ENCODE results near the gene SULF2.

The SULF2 gene

DNA sequence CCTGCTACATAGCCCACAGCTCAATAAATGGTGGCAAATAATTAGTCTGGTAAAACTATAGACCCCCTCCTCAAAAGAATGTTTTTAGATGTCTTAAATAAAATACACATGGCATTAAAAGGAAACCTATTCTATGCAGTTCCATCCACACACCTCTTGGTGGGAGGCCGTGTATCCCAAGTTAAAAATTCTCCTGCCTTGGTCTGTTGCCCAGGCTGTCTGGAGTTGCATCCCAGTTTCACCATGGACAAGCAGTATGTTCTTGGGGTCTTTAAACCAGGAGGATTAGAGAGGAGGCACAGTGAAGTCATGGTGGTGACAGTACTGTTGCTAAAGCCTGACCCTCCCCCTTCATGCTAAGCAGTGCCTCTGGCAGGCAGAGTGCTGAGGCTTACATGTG lies 95.5 kb downstream of the SULF2 start:
- DNase-seq (ENCODE audit: low read depth) = no peak
- TF ChIP-seq, protein P1, sequence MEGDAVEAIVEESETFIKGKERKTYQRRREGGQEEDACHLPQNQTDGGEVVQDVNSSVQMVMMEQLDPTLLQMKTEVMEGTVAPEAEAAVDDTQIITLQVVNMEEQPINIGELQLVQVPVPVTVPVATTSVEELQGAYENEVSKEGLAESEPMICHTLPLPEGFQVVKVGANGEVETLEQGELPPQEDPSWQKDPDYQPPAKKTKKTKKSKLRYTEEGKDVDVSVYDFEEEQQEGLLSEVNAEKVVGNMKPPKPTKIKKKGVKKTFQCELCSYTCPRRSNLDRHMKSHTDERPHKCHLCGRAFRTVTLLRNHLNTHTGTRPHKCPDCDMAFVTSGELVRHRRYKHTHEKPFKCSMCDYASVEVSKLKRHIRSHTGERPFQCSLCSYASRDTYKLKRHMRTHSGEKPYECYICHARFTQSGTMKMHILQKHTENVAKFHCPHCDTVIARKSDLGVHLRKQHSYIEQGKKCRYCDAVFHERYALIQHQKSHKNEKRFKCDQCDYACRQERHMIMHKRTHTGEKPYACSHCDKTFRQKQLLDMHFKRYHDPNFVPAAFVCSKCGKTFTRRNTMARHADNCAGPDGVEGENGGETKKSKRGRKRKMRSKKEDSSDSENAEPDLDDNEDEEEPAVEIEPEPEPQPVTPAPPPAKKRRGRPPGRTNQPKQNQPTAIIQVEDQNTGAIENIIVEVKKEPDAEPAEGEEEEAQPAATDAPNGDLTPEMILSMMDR (conservative IDR thresholded peaks at IDR 0.05; ENCODE audit: low read depth, low read length) = no peak
- H3K4me3 ChIP-seq (ENCODE audit: low read depth, low read length) = no peak overlapping the region

DNA sequence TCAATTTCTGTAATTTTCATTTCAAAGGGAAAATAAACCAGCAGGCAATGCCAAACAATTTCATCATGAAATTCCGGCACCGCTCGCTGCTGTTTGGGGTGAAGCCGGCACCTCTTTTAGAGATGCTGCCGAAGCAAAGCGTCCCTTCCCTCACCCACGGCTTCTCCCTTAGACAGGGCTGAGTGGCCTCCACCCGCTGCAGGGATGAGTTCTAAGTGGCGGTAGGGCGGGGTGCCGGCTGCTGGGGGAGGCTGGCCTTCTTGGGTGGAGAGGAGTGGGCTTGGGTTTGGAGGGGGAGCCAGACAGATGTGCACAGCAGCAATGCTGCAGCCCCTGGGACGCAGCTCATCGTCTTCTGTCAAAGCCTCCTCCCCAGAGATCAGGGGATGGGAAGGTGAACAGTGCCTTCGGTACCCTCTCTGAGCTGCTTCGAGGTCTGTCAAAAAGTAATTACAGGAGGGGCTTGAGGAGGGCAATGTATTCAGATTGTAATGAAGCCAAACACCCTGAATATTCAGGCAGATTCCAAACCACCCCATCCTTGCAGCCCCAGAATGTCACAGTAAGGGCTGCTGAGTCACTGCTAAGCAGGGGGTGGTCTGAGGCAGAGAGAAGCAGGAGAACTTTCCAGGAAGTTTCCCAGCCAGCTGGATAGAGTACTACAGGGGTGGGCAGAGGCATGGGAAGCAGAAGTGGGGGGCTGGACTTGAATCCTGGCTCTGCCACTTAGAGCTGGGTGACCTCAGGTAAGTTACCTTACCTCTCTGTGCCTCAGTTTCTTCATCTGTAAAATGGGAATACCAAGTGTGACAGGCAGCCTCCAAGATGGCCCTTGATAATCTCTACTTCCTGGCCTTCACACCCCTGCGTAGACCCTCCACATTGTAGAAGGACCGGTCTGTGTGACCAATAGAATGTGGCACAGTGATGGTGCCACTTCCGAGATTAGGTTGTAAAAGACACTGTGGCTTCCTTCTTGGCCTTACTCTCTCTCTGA lies 96.6 kb downstream of the SULF2 start:
- no peak overlapping the region for H3K4me3 ChIP-seq (ENCODE audit: low read depth, low read length)
- DNase-seq (ENCODE audit: low read depth) = peak; percentile 58
- TF ChIP-seq, protein P1 (conservative IDR thresholded peaks at IDR 0.05; ENCODE audit: low read depth, low read length) = no peak

DNA sequence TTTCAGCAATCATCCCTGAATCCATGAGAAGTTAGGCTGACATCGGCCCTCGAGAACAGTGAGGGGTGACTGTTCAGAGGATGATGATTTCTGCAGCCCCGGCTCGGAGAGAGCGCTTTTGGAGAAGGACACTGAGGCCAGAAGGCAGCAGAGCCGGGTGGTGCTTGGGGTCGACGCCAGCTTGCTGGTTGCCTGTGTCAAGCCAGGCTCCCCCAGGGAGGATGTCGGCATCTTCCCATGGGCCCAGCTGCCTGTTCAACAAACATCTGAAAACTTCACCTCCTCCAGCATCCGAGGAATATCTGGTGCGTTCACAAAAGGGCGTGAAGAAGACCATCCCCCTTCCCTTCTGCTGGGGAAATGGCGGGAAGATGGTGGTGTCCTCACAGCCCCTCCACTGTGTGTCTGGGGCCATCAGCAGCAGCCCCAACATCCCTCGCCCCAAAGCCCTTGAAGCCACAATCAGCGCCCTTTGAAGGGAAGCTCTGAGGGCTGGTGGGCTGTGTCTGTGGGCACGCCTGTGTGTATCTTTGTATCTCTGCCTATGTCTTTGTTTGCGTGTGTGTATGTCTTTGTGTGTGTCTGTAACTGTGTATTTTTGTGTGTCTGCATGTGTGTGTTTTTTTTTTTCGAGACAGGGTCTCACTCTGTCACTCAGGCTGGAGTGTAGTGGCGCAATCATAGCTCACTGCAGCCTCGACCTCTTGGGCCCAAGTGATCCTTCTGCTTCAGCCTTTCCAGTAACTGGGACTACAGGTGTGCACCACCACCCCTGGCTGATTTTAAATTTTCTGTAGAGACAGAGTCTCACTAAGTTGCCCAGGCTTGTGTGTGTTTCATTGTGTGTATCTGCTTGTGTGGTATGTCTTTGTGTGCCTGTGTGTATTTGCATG lies 97.9 kb downstream of the SULF2 start:
- TF ChIP-seq, protein P1 (conservative IDR thresholded peaks at IDR 0.05; ENCODE audit: low read depth, low read length) = no peak
- DNase-seq (ENCODE audit: low read depth) = no peak
- no peak overlapping the region for H3K4me3 ChIP-seq (ENCODE audit: low read depth, low read length)

DNA sequence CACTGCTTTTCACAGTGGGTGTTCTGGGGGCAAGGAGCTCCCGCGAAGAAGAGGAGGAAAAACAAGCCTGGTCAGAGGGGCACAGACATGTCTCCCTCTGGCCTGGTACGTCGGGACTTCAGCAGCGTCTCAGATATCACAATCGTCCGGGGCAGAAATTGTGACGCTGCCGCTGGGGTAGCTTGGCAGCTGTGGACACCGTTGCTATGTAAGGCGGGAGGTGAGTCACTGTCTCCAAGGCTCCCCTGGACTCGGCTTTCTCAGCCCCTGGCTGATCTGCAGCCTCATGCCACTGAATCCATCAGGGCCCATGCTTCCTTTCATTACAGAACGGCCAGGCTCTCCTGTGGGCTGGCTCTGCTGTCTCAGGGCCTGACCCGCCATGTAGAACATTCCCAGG lies 98.7 kb downstream of the SULF2 start:
- DNase-seq (ENCODE audit: low read depth) = peak; percentile 90
- H3K4me3 ChIP-seq (ENCODE audit: low read depth, low read length) = no peak overlapping the region
- TF ChIP-seq, protein P1 (conservative IDR thresholded peaks at IDR 0.05; ENCODE audit: low read depth, low read length) = no peak

DNA sequence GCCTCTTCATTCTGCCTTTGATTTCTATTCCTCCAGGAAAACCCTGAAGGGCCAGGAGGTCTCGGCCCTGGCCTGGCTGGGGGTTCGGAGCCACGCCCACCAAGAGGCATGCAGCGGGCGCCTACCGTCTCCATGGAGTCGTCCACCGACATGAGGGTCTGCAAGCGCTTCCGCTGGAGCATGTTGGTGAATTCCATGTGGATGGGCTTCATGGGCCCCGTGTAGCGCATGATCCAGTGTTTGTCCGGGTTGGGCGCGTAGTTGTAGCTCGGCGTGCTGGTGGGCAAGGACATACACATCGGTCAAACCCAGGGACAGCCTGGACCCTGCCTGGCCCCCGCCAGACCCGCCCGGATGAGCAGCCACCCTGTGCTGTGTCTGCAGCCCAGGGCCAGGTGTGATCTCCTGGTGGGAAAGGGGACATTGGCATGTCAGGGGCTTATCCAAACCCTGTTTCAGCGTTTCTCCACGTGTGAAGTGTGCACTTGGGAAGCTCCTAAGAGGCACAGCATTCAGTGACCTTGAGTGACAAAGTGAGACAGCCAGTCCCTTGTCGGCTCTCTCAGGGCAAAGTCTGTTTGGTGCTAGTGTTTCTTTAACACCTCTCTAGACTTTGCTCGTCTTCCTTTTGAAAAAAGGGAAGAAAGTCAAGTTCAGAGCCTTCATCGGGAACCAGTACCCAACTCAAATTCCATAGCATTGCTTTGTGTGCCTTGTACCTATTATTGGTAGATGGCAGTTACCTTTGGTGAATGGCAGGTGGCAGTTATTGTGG lies 100.8 kb downstream of the SULF2 start:
- no peak overlapping the region for H3K4me3 ChIP-seq (ENCODE audit: low read depth, low read length)
- TF ChIP-seq, protein P1 (conservative IDR thresholded peaks at IDR 0.05; ENCODE audit: low read depth, low read length) = no peak
- DNase-seq (ENCODE audit: low read depth) = no peak

DNA sequence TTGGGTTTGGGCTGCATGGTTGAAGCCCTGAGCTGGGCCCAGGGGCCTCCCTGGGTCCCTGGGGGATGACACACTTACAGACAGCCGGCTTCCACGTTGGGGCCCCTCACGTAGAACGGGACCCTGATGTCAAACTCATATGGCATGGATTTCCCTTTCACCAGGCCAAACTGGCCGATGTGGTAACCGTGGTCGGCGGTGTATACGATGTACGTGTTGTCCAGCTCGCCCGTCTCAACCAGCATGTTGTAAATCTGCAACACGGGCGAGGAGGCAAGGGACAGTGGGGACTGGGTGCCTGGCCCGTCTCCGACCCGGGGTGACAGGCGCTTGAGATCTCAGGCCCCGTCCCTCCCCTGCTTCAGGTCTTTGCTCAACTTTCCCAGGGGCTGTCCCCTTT lies 102.4 kb downstream of the SULF2 start:
- TF ChIP-seq, protein P1 (conservative IDR thresholded peaks at IDR 0.05; ENCODE audit: low read depth, low read length) = no peak
- DNase-seq (ENCODE audit: low read depth) = no peak
- no peak overlapping the region for H3K4me3 ChIP-seq (ENCODE audit: low read depth, low read length)
